Measurements from ENCODE around the gene LGALS7. TPM values are rescaled to one million over a fixed set of nuclear protein-coding genes. Genes with fewer than 3 reads are reported as not detected.
"Not testable (repeated sequence)": the region's sequence is repeated elsewhere in the genome, so short reads cannot be mapped to it uniquely, and the experiment has no call there.

LGALS7 gene
- total RNA-seq, 3 donors from 2014 or later (not counting 1 experiment from before 2014, with no cell fraction given), result not detected

DNA sequence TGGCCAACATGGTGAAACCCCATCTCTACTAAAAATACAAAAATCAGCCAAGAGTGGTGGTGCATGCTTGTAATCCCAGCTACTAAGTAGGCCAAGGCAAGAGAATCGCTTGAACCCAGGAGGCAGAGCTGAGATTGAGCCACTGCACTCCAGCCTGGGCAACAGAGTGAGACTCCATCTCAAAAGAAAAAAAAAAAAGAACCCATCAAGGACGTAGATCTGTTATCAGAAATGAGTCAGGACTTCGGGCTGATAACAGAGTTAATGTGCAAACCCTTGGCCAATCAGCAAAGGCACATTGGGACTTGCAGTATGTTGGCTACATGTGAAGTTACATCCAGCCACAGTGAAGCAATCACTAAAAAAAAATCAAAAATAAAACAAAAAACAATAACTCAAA, 10.9 kb upstream of the LGALS7 start:
- Mint-ChIP-seq H3K4me1 (no peaks in the 10 kb centered on the region), H3K27ac (no peak overlapping the region), H3K36me3 (no peaks in the 10 kb centered on the region), H3K4me3 (no peak overlapping the region), H3K9me3 (no peaks in the 10 kb centered on the region), H3K27me3 (ENCODE audit: low read depth in 2 of 2) (no peaks in the 10 kb centered on the region)
- Histone ChIP-seq H3K4me3 (ENCODE audit: low read length) (no peak overlapping the region), H3K4me1 (ENCODE audit: control insufficient read depth, insufficient read depth, low read length) (no peaks in the 10 kb centered on the region), H3K9me3 (ENCODE audit: control insufficient read depth, insufficient read depth, low read length) (no peaks in the 10 kb centered on the region), H3K27ac (ENCODE audit: low read length) (no peak overlapping the region), H3K36me3 (ENCODE audit: control insufficient read depth, insufficient read depth, low read length) (no peaks in the 10 kb centered on the region), H3K27me3 (ENCODE audit: control insufficient read depth, insufficient read depth, low read length) (no peaks in the 10 kb centered on the region)
- DNase-seq (no peak), ATAC-seq (no peak)
- TF ChIP-seq, protein P1, sequence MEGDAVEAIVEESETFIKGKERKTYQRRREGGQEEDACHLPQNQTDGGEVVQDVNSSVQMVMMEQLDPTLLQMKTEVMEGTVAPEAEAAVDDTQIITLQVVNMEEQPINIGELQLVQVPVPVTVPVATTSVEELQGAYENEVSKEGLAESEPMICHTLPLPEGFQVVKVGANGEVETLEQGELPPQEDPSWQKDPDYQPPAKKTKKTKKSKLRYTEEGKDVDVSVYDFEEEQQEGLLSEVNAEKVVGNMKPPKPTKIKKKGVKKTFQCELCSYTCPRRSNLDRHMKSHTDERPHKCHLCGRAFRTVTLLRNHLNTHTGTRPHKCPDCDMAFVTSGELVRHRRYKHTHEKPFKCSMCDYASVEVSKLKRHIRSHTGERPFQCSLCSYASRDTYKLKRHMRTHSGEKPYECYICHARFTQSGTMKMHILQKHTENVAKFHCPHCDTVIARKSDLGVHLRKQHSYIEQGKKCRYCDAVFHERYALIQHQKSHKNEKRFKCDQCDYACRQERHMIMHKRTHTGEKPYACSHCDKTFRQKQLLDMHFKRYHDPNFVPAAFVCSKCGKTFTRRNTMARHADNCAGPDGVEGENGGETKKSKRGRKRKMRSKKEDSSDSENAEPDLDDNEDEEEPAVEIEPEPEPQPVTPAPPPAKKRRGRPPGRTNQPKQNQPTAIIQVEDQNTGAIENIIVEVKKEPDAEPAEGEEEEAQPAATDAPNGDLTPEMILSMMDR (IDR thresholded peaks at IDR 0.05), result no peak
- intact Hi-C loops (cut with micrococcal nuclease), result no loop called here
- WGBS (ENCODE audit: insufficient coverage), result 86% methylated on average over 3 of the region's 3 CpGs

DNA sequence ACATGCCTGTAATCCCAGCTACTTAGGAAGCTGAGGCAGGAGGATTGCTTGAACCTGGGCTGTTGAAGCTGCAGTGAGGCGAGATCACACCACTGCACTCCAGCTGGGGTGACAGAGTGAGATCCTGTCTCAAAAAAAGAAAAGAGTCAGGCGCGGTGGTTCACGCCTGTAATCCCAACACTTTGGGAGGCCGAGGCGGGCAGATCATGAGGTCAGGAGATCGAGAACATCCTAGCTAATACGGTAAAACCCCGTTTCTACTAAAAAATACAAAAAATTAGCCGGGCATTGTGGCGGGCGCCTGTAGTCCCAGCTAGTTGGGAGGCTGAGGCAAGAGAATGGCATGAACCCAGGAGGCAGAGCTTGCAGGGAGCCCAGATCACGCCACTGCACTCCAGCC, 8.9 kb upstream of the LGALS7 start:
- ATAC-seq; H3K4me3 Mint-ChIP-seq; H3K27ac Mint-ChIP-seq; H3K27ac ChIP-seq (ENCODE audit: low read length); H3K4me1 Mint-ChIP-seq; DNase-seq; H3K9me3 Mint-ChIP-seq; H3K36me3 Mint-ChIP-seq; H3K4me1 ChIP-seq (ENCODE audit: control insufficient read depth, insufficient read depth, low read length); H3K9me3 ChIP-seq (ENCODE audit: control insufficient read depth, insufficient read depth, low read length); H3K27me3 ChIP-seq (ENCODE audit: control insufficient read depth, insufficient read depth, low read length); H3K4me3 ChIP-seq (ENCODE audit: low read length); H3K36me3 ChIP-seq (ENCODE audit: control insufficient read depth, insufficient read depth, low read length); H3K27me3 Mint-ChIP-seq (ENCODE audit: low read depth in 2 of 2); intact Hi-C loops (cut with micrococcal nuclease): not testable (repeated sequence)
- 95% methylated on average over 12 of the region's 13 CpGs for WGBS (ENCODE audit: insufficient coverage)

DNA sequence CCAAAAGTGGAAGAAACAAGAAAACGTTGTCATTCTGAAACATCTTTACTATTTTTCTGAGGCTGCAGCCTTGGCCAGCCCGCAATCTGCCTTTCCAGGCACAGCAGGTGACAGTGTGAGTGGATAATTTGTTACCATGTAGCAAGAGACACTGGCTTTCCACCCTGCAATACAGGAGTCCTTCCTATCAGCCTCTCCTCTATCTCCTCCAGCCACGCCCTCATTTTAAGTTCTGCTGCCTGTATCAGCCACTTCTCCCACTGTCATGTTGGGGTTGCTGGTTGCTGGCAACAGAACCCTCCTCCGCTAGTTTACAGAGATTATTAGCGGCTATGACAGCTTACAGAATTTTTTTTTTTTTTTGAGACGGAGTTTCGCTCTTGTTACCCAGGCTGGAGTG, 7.7 kb upstream of the LGALS7 start:
- no peak overlapping the region for H3K27ac Mint-ChIP-seq
- TF ChIP-seq, protein P1 (IDR thresholded peaks at IDR 0.05), result no peak
- 78% methylated on average over 7 of the region's 7 CpGs for WGBS (ENCODE audit: insufficient coverage)

DNA sequence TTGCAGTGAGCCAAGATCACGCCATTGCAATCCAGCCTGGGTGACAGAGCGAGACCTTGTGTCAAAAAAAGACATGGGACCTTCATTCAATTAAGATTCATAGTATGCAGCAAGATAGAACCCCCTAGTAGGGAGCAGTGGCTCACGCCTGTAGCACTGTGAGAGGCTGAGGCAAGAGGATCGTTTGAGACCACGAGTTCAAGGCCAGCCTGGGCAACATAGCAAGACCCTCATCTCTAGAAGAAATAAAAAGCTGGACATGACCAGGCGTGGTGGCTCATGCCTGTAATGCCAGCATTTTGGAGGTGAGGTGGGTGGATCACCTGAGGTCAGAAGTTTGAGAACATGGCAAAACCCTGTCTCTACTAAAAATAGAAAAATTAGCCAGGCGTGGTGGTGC, 7.1 kb upstream of the LGALS7 start:
- Mint-ChIP-seq H3K9me3 (no peaks in the 10 kb centered on the region), H3K4me1 (no peaks in the 10 kb centered on the region), H3K36me3 (no peaks in the 10 kb centered on the region), H3K4me3 (no peak overlapping the region), H3K27ac (no peak overlapping the region), H3K27me3 (ENCODE audit: low read depth in 2 of 2) (peaks cover 0 to 3% of the 10 kb centered on the region in 2 donors)
- H3K36me3 ChIP-seq (ENCODE audit: control insufficient read depth, insufficient read depth, low read length), result no peaks in the 10 kb centered on the region
- H3K4me1 ChIP-seq (ENCODE audit: control insufficient read depth, insufficient read depth, low read length), result no peaks in the 10 kb centered on the region
- no peaks in the 10 kb centered on the region for H3K9me3 ChIP-seq (ENCODE audit: control insufficient read depth, insufficient read depth, low read length)
- H3K4me3 ChIP-seq (ENCODE audit: low read length), result no peak overlapping the region
- intact Hi-C loops (cut with micrococcal nuclease), result no loop called here
- H3K27me3 ChIP-seq (ENCODE audit: control insufficient read depth, insufficient read depth, low read length), result no peaks in the 10 kb centered on the region
- WGBS (ENCODE audit: insufficient coverage), result 90% methylated on average over 7 of the region's 7 CpGs
- TF ChIP-seq, protein P1 (IDR thresholded peaks at IDR 0.05), result no peak
- no peak for DNase-seq
- no peak for ATAC-seq
- no peak overlapping the region for H3K27ac ChIP-seq (ENCODE audit: low read length)

More for the DNA sequence above, 7.7 kb upstream of the LGALS7 start:
- H3K27me3 Mint-ChIP-seq (ENCODE audit: low read depth in 2 of 2), result peaks cover 0 to 3% of the 10 kb centered on the region in 2 donors
- no peak overlapping the region for H3K4me3 Mint-ChIP-seq
- no peak overlapping the region for H3K27ac ChIP-seq (ENCODE audit: low read length)
- no peaks in the 10 kb centered on the region for H3K36me3 Mint-ChIP-seq
- intact Hi-C loops (cut with micrococcal nuclease), result no loop called here
- no peak for ATAC-seq
- H3K9me3 Mint-ChIP-seq, result no peaks in the 10 kb centered on the region
- H3K4me1 ChIP-seq (ENCODE audit: control insufficient read depth, insufficient read depth, low read length), result no peaks in the 10 kb centered on the region
- no peaks in the 10 kb centered on the region for H3K9me3 ChIP-seq (ENCODE audit: control insufficient read depth, insufficient read depth, low read length)
- H3K36me3 ChIP-seq (ENCODE audit: control insufficient read depth, insufficient read depth, low read length), result no peaks in the 10 kb centered on the region
- H3K4me1 Mint-ChIP-seq, result no peaks in the 10 kb centered on the region
- H3K27me3 ChIP-seq (ENCODE audit: control insufficient read depth, insufficient read depth, low read length), result no peaks in the 10 kb centered on the region
- no peak overlapping the region for H3K4me3 ChIP-seq (ENCODE audit: low read length)
- no peak for DNase-seq
